HL-60 (cell line): ENCODE measurements around the gene BABAM2.

Experiments used
- DNase-seq, 2 experiments: peaks; one replicate each; pipeline ENCODE4 v3.0.0-alpha.2; 2010 to 2020; ENCODE audit warnings: low read depth in 1 of 2, low spot score in 1 of 2
- H3K27ac ChIP-seq: fragments of 250-450 bp; sonication (Bioruptor Pico); replicated peaks from 2 replicates; pipeline ENCODE4 v1.5.1; 2020; ENCODE audit warnings: mild to moderate bottlenecking, moderate library complexity
- H3K27me3 ChIP-seq: fragments of 250-450 bp; sonication (Bioruptor Pico); 2 replicates; pipeline ENCODE4 v1.5.1; 2021; ENCODE audit warnings: mild to moderate bottlenecking, moderate library complexity; ENCODE audit not compliant: insufficient read depth, poor library complexity, severe bottlenecking
- H3K4me3 ChIP-seq: replicated peaks from 2 replicates; pipeline ENCODE4 v1.5.1; 2011; ENCODE audit warnings: mild to moderate bottlenecking, control low read depth, low read length; ENCODE audit not compliant: insufficient read depth
- CTCF ChIP-seq: IDR thresholded peaks from one replicate; pipeline ENCODE4 v1.5.1; 2011; ENCODE audit warnings: low read length, control low read depth, inconsistent platforms; ENCODE audit not compliant: insufficient read depth
- GABPA ChIP-seq: IDR thresholded peaks from 2 replicates; pipeline ENCODE4 v1.6.1; 2012; ENCODE audit warnings: low read depth
- POLR2AphosphoS5 ChIP-seq: IDR thresholded peaks from 2 replicates; pipeline ENCODE4 v1.6.1; 2012; ENCODE audit warnings: low read depth
- REST ChIP-seq: IDR thresholded peaks from 2 replicates; pipeline ENCODE4 v1.6.1; 2012; ENCODE audit warnings: low read depth; ENCODE audit not compliant: insufficient replicate concordance
- SPI1 ChIP-seq: IDR thresholded peaks from 2 replicates; pipeline ENCODE4 v1.6.1; 2012; ENCODE audit warnings: low read depth, mild to moderate bottlenecking, borderline replicate concordance

The BABAM2 gene

GRCh38 chr2:28287256-28287915, 396.9 kb downstream of the BABAM2 start:
- no peak for TF ChIP-seq CTCF
- no peak for TF ChIP-seq SPI1
- no peak for TF ChIP-seq POLR2AphosphoS5
- no peak for TF ChIP-seq GABPA
- no peak for TF ChIP-seq REST
- Histone ChIP-seq H3K27ac (no peak overlapping the region), H3K4me3 (no peak overlapping the region), H3K27me3 (no peaks in the 10 kb centered on the region)
- DNase-seq: no peak

GRCh38 chr2:28288620-28289019, 398.1 kb downstream of the BABAM2 start:
- no peaks in the 10 kb centered on the region for H3K27me3 ChIP-seq
- DNase-seq: no peak
- TF ChIP-seq REST (no peak), SPI1 (no peak), POLR2AphosphoS5 (no peak), CTCF (no peak), GABPA (no peak)
- no peak overlapping the region for H3K4me3 ChIP-seq
- no peak overlapping the region for H3K27ac ChIP-seq

GRCh38 chr2:28291811-28292440, 401.4 kb downstream of the BABAM2 start:
- no peak overlapping the region for H3K27ac ChIP-seq
- H3K4me3 ChIP-seq: no peak overlapping the region
- no peak for DNase-seq
- TF ChIP-seq SPI1 (no peak), POLR2AphosphoS5 (no peak), GABPA (no peak), CTCF (no peak), REST (no peak)
- H3K27me3 ChIP-seq: no peaks in the 10 kb centered on the region
